HG02870 (cell line): ENCODE data around the gene FUT8.

Experiments
- ATAC-seq: cut with Tn5 transposase; IDR thresholded peaks from one replicate; pipeline ENCODE4 v1.9.1; 2021; ENCODE audit warnings: mild to moderate bottlenecking, moderate library complexity; ENCODE audit not compliant: unreplicated experiment

The FUT8 gene

GRCh38 chr14:65550779-65551643 is 138.5 kb downstream of the FUT8 start:
- no peak for ATAC-seq

DNA sequence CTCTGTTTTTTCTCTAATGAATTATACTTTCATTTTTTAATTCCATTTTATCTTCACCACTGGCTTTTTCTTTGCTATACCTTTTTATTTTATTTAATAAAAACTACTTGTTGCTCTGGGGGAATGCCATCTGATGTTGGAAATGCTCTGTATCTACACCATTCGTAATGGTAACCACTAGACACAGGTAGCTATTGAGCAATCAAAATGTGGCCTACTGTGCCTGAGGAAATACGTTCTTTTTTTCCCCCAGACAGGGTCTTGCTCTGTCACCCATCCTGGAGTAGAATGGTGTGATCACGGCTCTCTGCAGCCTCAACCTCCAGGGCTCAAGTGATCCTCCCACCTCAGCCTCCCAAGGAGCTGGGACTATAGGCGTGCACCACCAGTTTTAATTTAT is 140.2 kb downstream of the FUT8 start:
- no peak for ATAC-seq

GRCh38 chr14:65554837-65555236 is 142.3 kb downstream of the FUT8 start:
- no peak for ATAC-seq

- ATAC-seq, result no peak
Measured at GRCh38 chr14:65555358-65555757, 142.8 kb downstream of the FUT8 start.

DNA sequence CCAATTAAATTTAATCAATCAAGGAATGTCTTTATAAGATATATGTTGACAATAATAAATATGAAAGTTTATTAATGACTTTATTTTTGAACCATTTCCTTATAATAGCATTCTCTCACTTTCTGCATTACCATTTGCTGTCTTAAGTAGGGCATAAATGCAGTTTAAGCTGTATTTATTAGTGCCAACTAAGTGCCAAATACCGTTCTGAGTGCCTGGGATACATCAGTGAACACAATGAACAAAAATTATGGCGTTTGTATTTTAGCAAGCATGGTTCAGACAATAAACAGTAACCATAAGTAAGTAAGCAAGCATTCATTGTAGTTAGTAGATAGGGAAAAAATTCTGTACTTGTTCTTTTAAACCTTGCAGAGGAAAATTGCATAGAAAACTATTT is 145.8 kb downstream of the FUT8 start:
- no peak for ATAC-seq

DNA sequence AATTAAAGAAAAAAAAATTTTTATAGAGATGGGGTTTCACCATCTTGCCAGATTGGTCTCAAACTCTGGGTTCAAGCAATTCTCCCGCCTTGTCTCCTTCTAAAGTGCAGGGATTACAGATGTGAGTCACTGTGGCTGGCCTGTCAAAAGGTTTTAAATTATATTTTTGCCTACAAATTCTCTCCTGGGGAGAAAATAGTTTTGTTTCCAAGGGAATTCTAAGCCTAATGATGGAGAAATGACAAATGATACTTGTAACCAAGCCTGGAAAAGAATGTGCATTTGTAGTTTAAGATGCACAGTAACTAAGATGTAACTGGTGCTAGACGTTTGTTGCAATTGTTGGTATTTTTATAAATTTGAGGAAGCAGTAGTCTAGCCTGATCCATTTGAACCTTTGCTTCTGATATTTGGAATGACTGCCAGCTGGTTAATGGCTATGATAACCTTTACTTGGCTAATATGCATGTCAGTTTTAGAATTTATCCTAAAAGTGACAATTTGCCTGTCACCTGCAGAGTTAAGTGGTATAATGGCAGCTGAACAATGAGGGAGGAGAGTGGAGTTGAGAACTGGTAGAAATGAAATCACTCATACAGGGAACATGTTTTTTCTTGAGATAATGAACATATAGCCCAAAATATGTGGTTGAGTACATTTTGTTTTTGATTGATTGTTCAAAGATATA is 148.0 kb downstream of the FUT8 start:
- ATAC-seq, result no peak

- ATAC-seq, result no peak
Measured at GRCh38 chr14:65564370-65564769, 151.8 kb downstream of the FUT8 start.

DNA sequence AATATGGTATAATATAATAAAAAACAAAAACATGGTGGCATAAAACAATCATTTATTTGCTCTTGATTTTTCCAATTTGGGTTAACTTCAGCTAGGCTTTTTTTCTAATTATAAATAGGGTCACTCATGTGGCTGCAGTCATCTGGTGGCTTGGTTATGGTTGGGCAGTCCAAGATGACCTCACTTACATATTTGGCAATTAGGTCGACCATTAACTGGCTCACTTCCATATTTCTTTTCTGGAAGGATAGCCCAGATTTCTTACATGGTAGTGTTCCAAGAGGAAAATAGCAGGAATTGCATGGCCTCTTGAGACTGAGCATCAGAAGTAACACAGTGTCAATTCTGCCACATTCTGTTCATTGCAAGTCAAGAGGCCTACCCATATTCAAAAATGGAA is 153.4 kb downstream of the FUT8 start:
- ATAC-seq, result no peak

- no peak for ATAC-seq
Measured at GRCh38 chr14:65566820-65567522, 154.4 kb downstream of the FUT8 start.

- no peak for ATAC-seq
Measured at GRCh38 chr14:65574611-65575010, 162.1 kb downstream of the FUT8 start.

DNA sequence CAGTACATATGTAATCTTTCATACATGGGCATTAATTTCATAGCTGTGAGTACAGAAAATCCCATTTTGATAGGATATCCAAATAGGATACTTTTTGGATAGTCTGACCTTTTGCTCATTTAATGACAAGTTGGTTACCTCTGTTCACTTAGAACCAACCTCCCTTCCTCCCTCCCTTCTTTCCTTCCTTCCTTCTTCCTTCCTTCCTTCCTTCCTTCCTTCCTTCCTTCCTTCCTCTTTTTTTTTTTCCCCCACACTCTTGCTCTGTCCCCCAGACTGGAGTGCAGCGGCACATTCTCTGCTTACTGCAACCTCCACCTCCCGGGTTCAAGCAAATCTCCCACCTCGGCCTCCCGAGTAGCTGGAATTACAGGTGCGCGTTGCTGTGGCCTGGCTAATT is 162.9 kb downstream of the FUT8 start:
- no peak for ATAC-seq

DNA sequence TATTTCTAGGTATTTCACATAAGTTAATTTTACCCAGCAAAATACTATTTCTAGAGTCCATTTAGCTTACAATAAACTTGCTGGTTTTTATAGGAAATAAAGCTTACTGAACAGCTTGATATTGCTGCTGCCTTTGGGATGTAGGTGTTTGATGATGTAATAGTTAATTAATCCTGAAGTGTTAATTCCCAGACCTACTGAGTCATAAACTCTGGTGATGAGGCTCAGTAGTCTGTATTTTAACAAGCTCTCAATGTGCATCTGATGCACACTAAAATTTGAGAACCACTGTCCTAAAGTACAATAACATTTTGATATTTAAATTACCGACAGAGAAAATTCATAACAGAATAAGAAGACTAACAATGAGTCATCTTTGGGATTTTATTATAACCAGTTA is 168.4 kb downstream of the FUT8 start:
- no peak for ATAC-seq

DNA sequence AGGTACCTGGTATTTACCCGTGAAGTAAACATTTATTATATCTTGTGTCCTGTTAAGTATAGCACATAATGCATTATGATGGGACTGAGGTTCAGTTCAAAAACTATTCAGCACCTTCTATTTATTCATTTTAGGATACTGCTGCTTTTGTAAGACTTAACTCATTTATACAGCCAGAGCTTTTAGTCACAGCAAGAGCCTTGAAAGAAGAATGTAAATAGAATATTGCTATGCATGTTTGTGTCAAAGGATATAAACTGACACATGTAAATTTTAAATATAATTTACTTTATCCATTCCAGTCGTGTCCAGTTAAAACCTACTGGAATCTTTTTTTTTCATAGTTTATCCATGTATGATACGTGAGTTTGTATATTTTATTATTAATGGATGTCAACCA is 168.8 kb downstream of the FUT8 start:
- ATAC-seq, result no peak

DNA sequence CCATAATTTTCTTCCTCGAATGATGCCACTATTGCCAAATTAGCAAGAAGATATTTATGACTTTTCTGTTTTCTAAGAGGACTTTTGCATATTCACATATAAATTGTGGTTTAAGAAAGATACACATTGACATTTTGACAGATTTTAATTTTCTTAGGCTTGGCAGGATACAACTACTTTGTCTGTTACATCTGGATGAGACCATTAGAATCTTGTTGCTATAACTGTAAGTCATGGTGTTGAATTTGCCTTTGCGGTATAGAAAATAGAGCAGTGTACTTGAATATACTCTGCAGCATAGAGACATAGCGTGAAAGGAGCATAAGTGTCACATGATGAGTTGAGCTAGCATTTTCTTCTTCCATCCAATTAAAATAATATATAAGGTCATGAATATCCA is 169.3 kb downstream of the FUT8 start:
- no peak for ATAC-seq

DNA sequence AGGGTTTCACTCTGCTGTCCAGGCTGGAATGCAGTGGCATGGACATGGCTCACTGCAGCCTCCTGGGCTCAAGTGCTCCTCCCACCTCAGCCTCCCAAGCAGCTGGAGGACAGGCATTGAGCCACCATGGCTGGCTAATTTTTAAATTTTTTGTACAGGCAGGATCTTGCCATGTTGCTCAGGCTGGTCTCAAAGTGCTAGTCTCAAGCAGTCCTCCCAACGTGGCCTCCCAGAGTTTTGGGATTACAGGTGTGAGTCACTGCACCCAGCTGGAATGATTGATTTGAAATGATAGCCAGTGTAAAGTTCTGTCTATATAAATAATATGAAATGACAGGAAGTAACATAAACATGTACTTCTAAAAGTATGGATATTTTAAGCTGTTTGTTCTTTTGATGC is 172.7 kb downstream of the FUT8 start:
- ATAC-seq, result no peak

GRCh38 chr14:65588426-65589140 is 176.1 kb downstream of the FUT8 start:
- ATAC-seq, result no peak

DNA sequence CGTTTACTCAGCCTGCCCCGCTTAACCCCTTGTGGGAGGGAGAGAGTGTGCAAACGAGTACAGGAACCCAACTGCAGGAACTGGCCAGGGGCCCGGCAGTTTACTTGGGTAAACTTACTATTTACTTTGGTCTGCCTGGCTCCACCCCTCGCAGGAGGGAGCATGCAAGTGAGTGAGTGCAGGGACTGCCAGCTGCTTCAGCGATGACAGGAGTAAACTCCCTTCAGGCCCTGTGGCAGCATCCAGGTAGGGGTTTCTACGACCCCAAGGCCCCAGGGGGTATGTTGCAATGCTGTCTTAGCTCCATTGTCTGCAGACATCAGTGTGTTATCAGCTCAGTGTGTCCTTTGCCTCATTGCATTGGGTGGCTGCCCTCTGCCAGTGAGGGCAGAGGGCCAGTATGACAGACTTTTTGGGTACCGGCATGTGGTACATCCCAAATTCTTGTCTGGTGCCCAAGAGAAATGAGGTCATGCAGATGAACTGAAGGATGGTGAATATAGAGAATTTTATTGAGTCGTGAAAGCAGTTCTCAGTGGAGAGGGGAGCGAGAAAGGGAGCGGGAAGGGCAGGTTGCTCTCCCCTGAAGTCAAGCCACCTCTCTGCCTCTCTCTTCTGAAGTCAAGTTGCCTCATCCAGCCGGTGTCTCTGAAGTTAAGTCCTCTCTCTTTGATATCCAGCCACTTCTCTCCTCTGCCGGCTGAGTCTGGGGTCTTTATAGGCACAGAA is 181.8 kb downstream of the FUT8 start:
- ATAC-seq, result no peak

- no peak for ATAC-seq
Measured at GRCh38 chr14:65594882-65595237, 182.3 kb downstream of the FUT8 start.

DNA sequence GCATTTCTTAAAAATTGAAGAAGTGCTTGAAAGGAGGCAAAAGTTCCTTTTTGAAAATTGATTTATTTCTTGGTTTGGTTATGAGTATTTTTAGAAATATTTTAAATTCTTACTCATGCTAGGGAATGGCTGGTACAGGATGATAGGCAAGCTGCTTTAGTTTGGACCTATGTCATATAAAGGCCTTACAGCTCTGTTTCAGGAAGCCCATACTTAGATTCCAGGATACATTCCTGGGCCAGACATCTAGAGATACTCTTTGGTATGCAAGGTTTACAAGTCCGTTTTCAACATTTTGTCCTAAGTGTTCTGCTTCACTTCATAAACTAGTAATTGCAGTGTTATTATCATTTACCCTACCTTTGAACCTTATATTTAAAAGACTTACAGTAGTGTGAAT is 186.8 kb downstream of the FUT8 start:
- no peak for ATAC-seq

DNA sequence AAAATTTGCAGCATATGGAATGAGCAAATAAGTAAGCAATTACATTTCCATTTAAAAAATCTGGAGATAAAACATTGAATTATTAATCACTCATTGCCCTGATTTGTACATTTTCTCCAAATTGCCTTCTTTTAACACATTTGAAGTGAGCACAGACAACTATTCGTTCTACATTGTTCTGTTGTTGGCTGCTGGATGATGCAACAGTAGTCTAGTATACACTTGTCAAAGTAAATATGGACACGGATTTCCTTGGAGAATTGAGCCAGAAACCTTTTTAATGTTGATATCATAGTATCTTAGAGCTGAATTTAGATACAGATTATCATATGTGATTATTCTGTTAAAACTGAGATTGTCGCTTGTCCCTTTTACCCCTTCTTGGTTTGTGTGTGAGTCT is 188.2 kb downstream of the FUT8 start:
- ATAC-seq, result no peak

GRCh38 chr14:65604535-65604934 is 192.0 kb downstream of the FUT8 start:
- ATAC-seq, result no peak
